Measurements from ENCODE around the gene RSPO4. TPM values are rescaled to one million over a fixed set of nuclear protein-coding genes. Genes with fewer than 3 reads are reported as not detected.

RSPO4 gene
- total RNA-seq (2014; rRNA removed; shearing (Covaris generic)) (0.74 and 2.8 TPM in 2 replicates), polyA plus RNA-seq (2016; fragmentation: Nextera tagmentation; extraction: Ambion mirVana) (3.6 and 4.5 TPM in 2 replicates)
- long read RNA-seq, partial matches to known transcripts, result 0 of 2 reads
- long read RNA-seq, other reads (novel, unspliced or antisense), result 2 of 2 reads

DNA sequence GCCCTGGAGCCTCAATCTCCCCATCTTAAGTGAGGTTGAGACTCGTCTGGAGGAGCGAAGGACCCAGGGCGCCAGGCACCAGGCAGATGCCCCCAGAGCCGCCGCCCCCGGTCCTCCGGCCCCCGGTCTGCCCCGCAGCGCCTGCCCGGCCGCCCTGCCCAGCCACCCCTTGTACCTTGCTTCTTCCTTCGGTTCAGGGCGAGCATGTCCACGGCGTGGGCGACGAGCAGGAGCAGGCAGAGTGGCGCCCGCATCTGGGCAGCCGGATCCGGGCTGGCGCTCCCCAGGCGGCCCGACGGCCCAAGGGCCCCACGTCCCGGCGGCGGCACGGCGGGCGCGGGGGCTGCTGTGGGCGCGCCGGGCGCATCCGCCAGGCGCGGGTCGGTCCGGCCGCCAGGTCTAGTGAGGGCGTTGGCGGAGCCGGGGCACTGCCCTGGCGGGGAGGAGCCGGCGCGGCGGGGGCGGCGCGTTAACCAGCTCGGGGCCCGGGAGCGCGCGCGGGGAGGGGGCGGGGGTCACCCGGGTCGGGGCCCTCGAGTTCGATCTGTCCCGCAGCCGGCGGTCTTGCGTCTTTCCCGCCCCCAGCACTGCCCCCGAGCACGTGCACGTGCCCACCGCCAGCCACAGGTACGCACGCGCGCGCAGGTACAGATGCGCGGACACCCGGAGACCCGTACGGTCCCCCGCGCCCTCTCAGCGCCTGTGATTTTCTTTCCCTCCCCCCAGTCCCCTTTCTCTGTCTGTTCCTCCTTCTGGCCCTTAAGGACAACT lies at the start of gene RSPO4:
Gene RSPO4 (minus strand): TSS at position 401 of the 771 bp plus-strand sequence. CDS start 147 bp downstream, at position 254.
- H3K27ac ChIP-seq (ENCODE audit: low read depth), result no peak within 1 kb of the TSS
- peak within 1 kb of the TSS; percentile 100 for H2AFZ ChIP-seq
- H3K27me3 ChIP-seq (ENCODE audit: insufficient read depth), result peaks cover 27% of the 10 kb centered on the region
- H3F3A ChIP-seq (replicated peaks; ENCODE audit: low read depth), result no peaks in the 10 kb centered on the region
- no peaks in the 10 kb centered on the region; the same call in 2 of the 3 replicates for H3K36me3 Mint-ChIP-seq (ENCODE audit: low read depth)
- peak within 1 kb of the TSS; percentile 61 for H3K4me3 ChIP-seq
- peak within 1 kb of the TSS; percentile 82 for H3K4me2 ChIP-seq
- DNase-seq (ENCODE audit: low spot score) (peak; percentile 57), ATAC-seq (peak; percentile 74)
- peak within 1 kb of the TSS; percentile 83 for H3K4me3 Mint-ChIP-seq
- 0 out of 2 replicates have a peak, but pooled peaks cover 6% of the 10 kb centered on the region for H3K9me2 ChIP-seq (ENCODE audit: insufficient read depth)
- H3K4me1 Mint-ChIP-seq, result peaks cover 22% of the 10 kb centered on the region
- no peaks in the 10 kb centered on the region for H3K36me3 ChIP-seq (ENCODE audit: insufficient read depth)
- no peaks in the 10 kb centered on the region for H3K79me2 ChIP-seq (replicated peaks; ENCODE audit: insufficient read depth)
- peaks cover 21% of the 10 kb centered on the region for H3K27me3 Mint-ChIP-seq (ENCODE audit: insufficient read depth, low read depth, poor library complexity)
- H3K4me1 ChIP-seq (ENCODE audit: insufficient read depth), result peaks cover 10% of the 10 kb centered on the region
- no peak within 1 kb of the TSS for H3K27ac Mint-ChIP-seq
- TF ChIP-seq POLR2AphosphoS5 (IDR thresholded peaks at IDR 0.05; ENCODE audit: low read depth) (no peak), ZNF331 (CRISPR knock-in tag; IDR thresholded peaks at IDR 0.05; ENCODE audit: low read depth) (no peak), NANOG (IDR thresholded peaks at IDR 0.05; ENCODE audit: borderline replicate concordance) (no peak), CREB1 (CRISPR knock-in tag; IDR thresholded peaks at IDR 0.05; ENCODE audit: low read depth) (no peak)
- TF ChIP-seq, protein P1, sequence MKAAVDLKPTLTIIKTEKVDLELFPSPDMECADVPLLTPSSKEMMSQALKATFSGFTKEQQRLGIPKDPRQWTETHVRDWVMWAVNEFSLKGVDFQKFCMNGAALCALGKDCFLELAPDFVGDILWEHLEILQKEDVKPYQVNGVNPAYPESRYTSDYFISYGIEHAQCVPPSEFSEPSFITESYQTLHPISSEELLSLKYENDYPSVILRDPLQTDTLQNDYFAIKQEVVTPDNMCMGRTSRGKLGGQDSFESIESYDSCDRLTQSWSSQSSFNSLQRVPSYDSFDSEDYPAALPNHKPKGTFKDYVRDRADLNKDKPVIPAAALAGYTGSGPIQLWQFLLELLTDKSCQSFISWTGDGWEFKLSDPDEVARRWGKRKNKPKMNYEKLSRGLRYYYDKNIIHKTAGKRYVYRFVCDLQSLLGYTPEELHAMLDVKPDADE (IDR thresholded peaks at IDR 0.05), result no peak
- TF ChIP-seq, protein P2, sequence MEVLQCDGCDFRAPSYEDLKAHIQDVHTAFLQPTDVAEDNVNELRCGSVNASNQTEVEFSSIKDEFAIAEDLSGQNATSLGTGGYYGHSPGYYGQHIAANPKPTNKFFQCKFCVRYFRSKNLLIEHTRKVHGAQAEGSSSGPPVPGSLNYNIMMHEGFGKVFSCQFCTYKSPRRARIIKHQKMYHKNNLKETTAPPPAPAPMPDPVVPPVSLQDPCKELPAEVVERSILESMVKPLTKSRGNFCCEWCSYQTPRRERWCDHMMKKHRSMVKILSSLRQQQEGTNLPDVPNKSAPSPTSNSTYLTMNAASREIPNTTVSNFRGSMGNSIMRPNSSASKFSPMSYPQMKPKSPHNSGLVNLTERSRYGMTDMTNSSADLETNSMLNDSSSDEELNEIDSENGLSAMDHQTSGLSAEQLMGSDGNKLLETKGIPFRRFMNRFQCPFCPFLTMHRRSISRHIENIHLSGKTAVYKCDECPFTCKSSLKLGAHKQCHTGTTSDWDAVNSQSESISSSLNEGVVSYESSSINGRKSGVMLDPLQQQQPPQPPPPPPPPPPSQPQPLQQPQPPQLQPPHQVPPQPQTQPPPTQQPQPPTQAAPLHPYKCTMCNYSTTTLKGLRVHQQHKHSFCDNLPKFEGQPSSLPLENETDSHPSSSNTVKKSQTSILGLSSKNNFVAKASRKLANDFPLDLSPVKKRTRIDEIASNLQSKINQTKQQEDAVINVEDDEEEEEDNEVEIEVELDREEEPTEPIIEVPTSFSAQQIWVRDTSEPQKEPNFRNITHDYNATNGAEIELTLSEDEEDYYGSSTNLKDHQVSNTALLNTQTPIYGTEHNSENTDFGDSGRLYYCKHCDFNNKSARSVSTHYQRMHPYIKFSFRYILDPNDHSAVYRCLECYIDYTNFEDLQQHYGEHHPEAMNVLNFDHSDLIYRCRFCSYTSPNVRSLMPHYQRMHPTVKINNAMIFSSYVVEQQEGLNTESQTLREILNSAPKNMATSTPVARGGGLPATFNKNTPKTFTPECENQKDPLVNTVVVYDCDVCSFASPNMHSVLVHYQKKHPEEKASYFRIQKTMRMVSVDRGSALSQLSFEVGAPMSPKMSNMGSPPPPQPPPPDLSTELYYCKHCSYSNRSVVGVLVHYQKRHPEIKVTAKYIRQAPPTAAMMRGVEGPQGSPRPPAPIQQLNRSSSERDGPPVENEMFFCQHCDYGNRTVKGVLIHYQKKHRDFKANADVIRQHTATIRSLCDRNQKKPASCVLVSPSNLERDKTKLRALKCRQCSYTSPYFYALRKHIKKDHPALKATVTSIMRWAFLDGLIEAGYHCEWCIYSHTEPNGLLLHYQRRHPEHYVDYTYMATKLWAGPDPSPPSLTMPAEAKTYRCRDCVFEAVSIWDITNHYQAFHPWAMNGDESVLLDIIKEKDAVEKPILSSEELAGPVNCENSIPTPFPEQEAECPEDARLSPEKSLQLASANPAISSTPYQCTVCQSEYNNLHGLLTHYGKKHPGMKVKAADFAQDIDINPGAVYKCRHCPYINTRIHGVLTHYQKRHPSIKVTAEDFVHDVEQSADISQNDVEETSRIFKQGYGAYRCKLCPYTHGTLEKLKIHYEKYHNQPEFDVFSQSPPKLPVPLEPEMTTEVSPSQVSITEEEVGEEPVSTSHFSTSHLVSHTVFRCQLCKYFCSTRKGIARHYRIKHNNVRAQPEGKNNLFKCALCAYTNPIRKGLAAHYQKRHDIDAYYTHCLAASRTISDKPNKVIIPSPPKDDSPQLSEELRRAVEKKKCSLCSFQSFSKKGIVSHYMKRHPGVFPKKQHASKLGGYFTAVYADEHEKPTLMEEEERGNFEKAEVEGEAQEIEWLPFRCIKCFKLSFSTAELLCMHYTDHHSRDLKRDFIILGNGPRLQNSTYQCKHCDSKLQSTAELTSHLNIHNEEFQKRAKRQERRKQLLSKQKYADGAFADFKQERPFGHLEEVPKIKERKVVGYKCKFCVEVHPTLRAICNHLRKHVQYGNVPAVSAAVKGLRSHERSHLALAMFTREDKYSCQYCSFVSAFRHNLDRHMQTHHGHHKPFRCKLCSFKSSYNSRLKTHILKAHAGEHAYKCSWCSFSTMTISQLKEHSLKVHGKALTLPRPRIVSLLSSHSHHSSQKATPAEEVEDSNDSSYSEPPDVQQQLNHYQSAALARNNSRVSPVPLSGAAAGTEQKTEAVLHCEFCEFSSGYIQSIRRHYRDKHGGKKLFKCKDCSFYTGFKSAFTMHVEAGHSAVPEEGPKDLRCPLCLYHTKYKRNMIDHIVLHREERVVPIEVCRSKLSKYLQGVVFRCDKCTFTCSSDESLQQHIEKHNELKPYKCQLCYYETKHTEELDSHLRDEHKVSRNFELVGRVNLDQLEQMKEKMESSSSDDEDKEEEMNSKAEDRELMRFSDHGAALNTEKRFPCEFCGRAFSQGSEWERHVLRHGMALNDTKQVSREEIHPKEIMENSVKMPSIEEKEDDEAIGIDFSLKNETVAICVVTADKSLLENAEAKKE (CRISPR knock-in tag; IDR thresholded peaks at IDR 0.05), result no peak
- H3K9me3 Mint-ChIP-seq, result no peaks in the 10 kb centered on the region; the same call in 1 of the 3 replicates
- H4K20me1 ChIP-seq (replicated peaks; ENCODE audit: insufficient read depth), result no peaks in the 10 kb centered on the region

Measured in GM23338 (cell line).